ENCODE measurements around the gene CBFA2T3.
A peak's percentile ranks its signal among the peaks of the same experiment; 100 is the strongest.

The CBFA2T3 gene

GRCh38 chr16:88871730-88872416 is 105.1 kb downstream of the CBFA2T3 start:
- no peak for DNase-seq

- DNase-seq = no peak
Observed at GRCh38 chr16:88871349-88871702, 105.7 kb downstream of the CBFA2T3 start.

- no peak for DNase-seq
Observed at GRCh38 chr16:88870608-88871348, 106.2 kb downstream of the CBFA2T3 start.

- DNase-seq = no peak
Observed at GRCh38 chr16:88869673-88869980, 107.4 kb downstream of the CBFA2T3 start.

GRCh38 chr16:88868974-88869672 is 107.9 kb downstream of the CBFA2T3 start:
- DNase-seq = no peak

- no peak for DNase-seq
Observed at GRCh38 chr16:88867581-88868246, 109.3 kb downstream of the CBFA2T3 start.

- no peak for DNase-seq
Observed at GRCh38 chr16:88866151-88866920, 110.7 kb downstream of the CBFA2T3 start, which contains the start of gene PABPN1L. PABPN1L (minus strand) TSS chr16:88866660; CDS start chr16:88866606, 54 bp downstream.

- no peak for DNase-seq
Observed at GRCh38 chr16:88865742-88866141, 111.3 kb downstream of the CBFA2T3 start.

- no peak for DNase-seq
Observed at GRCh38 chr16:88865310-88865709, 111.7 kb downstream of the CBFA2T3 start.

- no peak for DNase-seq
Observed at GRCh38 chr16:88864521-88864920, 112.5 kb downstream of the CBFA2T3 start.

GRCh38 chr16:88864099-88864498 is 112.9 kb downstream of the CBFA2T3 start:
- no peak for DNase-seq

GRCh38 chr16:88863426-88863825 is 113.6 kb downstream of the CBFA2T3 start:
- DNase-seq = no peak

- no peak for DNase-seq
Observed at GRCh38 chr16:88862968-88863367, 114.0 kb downstream of the CBFA2T3 start.

GRCh38 chr16:88861359-88861758 is 115.6 kb downstream of the CBFA2T3 start:
- no peak for DNase-seq

GRCh38 chr16:88859381-88860091 is 117.5 kb downstream of the CBFA2T3 start:
- DNase-seq = no peak

GRCh38 chr16:88857728-88858339 is 119.2 kb downstream of the CBFA2T3 start:
- DNase-seq = peak; percentile 66

GRCh38 chr16:88856828-88857727 is 119.9 kb downstream of the CBFA2T3 start, which contains the start of the genes GALNS and TRAPPC2L:
GALNS (minus strand) TSS chr16:88856947; CDS start chr16:88856877, 70 bp downstream.
TRAPPC2L (plus strand) TSS chr16:88857127; CDS start chr16:88857151, 24 bp downstream.
- peak; percentile 94 for DNase-seq

- DNase-seq = no peak
Observed at GRCh38 chr16:88856122-88856827, 120.7 kb downstream of the CBFA2T3 start.

- no peak for DNase-seq
Observed at GRCh38 chr16:88855736-88856121, 121.3 kb downstream of the CBFA2T3 start.

All from fibroblast of skin of abdomen (primary cell).